Measurements from ENCODE around the gene TMC6.

DNA sequence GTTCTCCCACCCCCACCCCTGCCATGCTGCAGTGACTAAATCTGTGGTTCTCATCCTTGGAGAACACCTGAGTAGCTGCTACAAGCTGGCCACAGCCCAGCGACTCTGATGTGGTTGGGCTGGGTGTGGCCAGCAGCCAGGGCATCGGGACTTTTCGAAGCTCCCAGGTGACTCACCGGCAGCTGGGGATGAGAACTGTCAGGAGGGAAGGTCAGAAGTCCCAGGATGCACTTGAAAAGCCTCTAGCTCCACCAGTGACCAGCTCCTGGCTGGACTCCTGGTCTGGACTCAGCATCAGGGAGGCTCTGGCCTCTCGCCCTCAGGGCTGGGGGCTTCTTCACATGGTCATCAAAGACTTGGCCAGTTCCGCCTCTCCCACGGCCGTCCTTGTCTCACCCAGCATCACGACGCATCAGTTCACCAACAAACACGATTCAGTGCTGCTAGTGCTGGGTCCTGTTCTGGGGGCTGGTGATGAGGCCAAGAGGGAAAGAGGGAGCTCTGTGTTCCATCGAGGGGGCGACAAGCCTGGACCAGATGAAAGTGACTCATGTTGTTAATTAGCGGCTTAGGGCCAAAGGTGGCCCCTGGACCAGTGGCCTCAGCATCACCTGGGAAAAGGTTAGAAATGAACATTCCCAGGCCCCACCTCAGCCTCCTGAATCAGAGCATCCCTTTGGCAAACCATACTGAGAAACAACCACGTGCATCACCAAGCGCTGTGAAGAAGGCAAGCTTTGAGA lies 13.7 kb upstream of the TMC6 start:
- TF ChIP-seq, protein P1, sequence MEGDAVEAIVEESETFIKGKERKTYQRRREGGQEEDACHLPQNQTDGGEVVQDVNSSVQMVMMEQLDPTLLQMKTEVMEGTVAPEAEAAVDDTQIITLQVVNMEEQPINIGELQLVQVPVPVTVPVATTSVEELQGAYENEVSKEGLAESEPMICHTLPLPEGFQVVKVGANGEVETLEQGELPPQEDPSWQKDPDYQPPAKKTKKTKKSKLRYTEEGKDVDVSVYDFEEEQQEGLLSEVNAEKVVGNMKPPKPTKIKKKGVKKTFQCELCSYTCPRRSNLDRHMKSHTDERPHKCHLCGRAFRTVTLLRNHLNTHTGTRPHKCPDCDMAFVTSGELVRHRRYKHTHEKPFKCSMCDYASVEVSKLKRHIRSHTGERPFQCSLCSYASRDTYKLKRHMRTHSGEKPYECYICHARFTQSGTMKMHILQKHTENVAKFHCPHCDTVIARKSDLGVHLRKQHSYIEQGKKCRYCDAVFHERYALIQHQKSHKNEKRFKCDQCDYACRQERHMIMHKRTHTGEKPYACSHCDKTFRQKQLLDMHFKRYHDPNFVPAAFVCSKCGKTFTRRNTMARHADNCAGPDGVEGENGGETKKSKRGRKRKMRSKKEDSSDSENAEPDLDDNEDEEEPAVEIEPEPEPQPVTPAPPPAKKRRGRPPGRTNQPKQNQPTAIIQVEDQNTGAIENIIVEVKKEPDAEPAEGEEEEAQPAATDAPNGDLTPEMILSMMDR (IDR thresholded peaks at IDR 0.05) = no peak
- TF ChIP-seq, protein P2, sequence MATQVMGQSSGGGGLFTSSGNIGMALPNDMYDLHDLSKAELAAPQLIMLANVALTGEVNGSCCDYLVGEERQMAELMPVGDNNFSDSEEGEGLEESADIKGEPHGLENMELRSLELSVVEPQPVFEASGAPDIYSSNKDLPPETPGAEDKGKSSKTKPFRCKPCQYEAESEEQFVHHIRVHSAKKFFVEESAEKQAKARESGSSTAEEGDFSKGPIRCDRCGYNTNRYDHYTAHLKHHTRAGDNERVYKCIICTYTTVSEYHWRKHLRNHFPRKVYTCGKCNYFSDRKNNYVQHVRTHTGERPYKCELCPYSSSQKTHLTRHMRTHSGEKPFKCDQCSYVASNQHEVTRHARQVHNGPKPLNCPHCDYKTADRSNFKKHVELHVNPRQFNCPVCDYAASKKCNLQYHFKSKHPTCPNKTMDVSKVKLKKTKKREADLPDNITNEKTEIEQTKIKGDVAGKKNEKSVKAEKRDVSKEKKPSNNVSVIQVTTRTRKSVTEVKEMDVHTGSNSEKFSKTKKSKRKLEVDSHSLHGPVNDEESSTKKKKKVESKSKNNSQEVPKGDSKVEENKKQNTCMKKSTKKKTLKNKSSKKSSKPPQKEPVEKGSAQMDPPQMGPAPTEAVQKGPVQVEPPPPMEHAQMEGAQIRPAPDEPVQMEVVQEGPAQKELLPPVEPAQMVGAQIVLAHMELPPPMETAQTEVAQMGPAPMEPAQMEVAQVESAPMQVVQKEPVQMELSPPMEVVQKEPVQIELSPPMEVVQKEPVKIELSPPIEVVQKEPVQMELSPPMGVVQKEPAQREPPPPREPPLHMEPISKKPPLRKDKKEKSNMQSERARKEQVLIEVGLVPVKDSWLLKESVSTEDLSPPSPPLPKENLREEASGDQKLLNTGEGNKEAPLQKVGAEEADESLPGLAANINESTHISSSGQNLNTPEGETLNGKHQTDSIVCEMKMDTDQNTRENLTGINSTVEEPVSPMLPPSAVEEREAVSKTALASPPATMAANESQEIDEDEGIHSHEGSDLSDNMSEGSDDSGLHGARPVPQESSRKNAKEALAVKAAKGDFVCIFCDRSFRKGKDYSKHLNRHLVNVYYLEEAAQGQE (IDR thresholded peaks at IDR 0.05; ENCODE audit: insufficient read depth in 1 of 2, low read depth in 2 of 2, low read length in 1 of 2) = no peak
